Cerebellar cortex (tissue), 1 donor: ENCODE measurements around the gene CANT1.
"Not testable (repeated sequence)": the region's sequence is repeated elsewhere in the genome, so short reads cannot be mapped to it uniquely, and the experiment has no call there.

Experiments
- DNase-seq: peaks from one replicate; pipeline ENCODE4 v3.0.0-alpha.2; 2015; ENCODE audit warnings: low spot score

Gene CANT1

DNA sequence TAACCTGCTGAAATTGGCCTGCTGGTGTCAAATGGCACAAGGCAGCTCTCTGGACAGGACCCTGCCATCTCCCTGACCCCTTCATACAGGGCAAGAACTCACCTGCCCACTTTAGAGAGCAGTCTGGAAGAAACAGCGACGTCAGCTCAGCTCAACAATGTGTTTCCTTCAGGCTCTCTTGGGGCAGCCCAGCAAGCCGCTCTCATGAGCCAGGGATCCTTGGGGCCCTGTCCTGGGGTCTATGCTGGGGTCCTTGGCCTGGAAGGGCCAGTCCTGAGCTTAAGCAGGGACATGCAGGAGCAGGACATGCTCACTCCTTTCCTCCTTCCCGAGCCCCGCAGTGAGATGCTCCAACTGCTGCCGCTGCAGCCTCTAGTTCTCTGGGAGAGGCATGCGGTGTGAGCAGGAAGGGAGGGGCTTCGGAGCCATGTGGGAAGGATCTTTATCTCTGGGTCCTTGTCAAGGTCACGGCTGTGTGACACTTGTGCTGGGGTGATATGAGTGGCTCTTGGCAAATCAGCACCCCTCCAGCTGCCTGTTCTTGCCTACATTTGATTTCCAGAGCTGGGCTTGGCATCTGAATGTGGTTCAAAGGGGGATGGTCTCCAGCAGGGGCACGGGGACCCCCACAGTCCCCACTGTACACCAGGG lies 17.8 kb upstream of the CANT1 start:
- DNase-seq = no peak

DNA sequence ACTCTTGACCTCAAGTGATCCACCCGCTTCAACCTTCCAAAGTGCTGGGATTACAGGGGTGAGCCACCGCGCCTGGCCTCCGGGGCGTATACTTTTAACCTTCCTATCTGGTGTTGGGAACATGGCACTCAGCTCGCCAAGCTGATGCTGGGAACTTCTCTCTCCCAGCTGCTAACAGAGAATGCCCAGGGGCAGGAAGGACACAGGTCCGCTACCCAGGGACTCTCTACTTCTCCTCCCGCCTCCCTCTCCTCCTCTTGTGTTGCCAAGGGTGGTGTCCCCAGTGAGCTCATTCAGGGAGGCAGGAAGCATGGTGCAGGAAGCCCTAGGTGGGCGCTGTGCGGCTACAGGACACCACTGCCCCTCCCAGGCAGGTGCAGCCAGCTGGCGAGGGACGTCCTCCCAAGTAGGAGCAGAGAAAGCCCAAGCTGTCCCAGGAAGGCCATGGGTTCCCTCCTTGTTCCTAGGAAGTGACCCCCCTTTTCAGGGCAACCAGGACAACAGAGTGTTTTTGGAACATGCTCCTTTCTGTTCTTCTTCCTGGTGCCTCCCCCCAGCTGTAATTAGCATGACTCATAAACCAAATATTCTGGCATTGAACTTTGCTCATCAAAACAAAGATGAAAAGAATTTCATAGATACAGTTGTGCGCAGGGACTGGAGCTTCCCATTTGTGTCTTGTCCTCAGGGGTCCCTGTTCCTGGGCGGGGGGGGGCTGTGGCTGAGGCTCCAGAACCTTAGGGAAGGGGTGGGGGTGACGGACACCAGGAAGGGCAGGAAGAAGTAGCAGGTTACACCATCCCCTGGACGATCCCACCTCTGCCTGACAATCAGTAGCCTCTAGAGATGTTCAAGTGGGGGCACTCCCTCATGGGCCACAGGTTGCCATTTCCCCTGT lies 17.1 kb upstream of the CANT1 start:
- DNase-seq = no peak

DNA sequence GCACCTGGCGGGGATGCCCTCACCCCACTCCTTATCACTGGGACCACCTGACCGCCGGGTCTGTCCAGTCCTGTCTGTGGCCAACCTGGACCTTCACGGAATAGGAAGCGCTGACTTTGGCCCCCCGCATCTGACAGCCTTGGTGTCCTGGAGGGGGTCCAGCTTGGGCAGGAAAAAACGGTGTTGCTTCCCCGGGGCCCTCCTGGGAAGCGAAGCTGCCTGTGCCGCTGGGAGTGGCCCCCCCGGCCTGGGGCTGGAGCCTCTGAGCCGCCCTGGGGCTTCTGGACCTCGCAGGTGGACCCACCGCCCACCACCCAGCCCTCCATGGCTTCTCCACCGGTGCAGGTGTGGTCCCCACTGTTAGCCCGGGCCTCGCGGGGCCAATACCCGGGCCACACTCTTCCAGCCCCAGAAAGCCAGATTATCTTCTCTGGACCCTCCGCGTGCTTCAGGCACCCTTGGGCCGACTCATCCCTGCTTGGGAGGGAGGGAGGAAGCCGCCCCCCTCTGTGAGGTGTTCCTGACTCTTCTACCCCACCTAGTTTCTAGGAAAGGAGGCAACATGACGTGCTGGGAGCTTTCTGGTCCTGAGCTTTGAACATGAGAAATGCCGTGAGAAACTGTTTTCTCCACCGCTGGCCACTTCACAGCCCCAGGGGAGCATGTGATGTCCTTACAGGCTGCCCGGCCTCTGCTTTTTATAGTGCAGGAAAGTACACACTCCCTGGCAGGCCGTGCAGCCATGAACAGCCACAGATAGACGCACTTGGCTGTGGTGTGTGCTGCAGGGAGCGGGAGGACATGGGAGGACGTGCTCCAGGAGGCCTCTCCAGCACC lies 15.6 kb upstream of the CANT1 start:
- DNase-seq = no peak

DNA sequence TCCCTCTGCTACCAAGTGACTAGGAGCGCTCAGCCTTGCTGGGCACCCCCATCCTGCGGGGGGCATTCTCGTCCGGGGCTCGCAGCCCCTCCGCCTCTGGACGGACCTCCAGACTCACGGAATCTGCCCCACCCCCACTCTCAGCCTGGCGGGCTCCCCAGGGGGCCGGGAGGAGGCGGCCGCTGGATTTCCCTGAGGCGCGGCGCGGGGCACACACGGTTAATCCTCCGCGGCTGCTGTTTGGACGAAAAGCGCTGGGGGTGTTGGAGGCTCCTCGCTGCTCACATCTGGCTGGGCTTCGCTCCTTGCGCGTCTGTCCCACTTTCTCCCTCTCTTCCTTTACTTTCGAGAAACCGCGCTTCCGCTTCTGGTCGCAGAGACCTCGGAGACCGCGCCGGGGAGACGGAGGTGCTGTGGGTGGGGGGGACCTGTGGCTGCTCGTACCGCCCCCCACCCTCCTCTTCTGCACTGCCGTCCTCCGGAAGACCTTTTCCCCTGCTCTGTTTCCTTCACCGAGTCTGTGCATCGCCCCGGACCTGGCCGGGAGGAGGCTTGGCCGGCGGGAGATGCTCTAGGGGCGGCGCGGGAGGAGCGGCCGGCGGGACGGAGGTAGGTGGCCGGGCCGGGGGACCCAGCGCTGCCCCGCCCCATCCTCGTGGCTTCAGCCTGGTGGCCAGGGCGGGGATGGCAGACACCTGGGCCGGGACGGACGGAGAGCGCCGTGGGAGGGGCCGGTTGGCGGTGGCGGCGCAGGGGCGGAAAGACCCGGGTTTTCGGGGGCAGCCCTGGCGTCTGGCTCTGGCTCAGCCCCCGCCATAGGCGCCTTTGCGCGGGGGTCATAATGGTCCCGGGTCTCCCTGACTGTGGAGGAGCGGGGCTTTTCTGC lies 14.6 kb upstream of the CANT1 start, which contains the start of gene C1QTNF1:
C1QTNF1 (plus strand) TSS at position 284 of the 886 bp plus-strand sequence. CDS start 19,800 bp downstream, outside the sequence.
- DNase-seq = no peak

DNA sequence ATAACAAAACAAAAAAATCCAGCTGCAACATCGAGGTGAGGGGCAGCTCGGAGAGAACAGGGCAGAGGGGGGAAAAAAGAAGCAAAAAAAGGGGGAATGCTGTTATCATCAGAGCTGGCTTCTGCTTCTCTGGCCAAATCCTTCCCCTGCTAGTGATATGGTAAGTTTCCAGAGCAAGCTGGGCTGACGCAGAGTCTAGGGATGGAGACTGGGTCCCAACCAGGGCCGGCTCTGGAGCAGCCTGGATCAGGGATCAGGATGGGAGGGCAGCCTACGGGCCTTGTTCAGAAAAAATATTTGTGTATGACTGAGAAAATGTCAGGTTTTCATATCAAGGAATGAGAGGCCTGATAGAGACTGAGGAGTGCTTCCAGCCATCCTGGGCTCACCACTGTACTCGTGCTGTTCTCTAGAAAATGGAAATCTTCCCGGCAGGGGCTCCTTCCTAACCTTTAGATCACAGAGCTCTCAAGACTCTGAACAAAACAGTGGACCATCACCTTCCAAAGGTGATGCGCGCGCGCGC lies 13.7 kb upstream of the CANT1 start:
- no peak for DNase-seq

DNA sequence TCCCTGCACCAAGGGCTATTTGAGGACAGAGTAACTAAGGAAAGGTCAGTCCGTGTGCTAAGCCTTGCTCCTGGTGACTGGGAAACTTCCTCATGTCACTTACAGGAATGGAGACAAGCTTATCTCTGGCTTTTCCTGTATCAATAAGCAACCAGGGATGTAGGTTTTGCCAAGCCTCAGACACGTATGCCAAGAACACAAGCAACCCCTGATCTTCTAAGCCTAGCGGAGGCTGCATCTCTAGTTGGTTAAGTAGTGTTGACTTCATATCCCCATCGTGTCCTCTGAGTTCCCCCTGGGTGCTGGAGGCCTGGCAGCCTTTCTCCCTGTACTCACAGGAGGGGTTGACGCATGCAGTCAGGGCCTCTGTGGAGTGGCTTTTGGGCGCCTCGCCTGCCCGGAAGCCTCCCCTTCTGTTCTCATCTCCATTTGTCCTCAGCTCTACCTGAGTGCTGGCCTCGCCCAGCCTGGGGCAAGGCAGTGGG lies 13.0 kb upstream of the CANT1 start:
- DNase-seq = no peak

DNA sequence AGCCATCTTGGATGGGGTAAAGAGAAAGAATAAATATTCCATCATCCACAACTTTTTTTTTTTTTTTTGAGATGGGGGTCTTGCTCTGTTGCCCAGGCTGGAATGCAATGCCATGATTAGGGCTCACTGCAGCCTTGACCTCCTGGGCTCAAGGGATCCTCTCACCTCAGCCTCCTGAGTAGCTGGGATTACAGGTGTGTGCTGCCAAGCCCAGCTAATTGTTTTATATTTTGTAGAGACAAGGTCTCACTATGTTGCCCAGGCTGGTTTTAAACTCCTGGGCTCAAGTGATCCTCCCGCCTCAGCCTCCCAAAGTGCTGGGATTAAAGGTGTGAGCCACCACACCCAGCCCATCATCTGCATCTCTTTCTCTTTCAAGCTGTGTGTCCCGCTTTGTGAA lies 12.4 kb upstream of the CANT1 start:
- DNase-seq = not testable (repeated sequence)

DNA sequence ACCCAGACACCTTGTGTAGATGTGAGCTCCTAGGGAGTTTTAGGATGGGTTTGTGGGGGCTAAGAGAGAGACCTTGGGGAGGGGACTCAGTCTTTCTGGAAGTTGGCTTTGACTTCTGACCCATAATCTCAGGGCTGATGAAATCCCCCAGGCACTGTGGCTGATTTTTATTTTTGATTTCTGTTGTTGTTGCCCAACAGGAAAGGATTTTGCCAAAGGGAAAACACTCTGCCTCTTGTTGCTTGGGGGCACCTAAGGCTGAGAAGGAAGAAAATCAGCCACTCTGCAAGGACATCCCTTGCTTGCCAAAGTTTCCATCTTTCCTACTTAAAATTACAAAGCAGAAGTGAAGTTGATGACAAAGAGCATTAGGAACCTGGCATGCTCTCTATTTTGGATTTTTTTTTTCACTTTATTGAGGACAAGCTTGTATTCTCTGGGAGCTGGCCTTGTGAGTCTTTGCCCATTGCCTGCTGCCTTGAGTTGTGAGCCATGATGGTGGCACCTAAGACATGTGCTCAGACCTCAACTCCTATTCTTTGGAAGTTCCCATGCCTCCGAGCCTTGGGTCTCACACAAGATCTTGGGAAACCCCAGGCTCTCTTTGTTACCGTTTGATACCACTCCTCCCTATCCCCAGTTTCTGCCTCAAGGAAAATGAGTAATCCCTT lies 11.2 kb upstream of the CANT1 start:
- no peak for DNase-seq

DNA sequence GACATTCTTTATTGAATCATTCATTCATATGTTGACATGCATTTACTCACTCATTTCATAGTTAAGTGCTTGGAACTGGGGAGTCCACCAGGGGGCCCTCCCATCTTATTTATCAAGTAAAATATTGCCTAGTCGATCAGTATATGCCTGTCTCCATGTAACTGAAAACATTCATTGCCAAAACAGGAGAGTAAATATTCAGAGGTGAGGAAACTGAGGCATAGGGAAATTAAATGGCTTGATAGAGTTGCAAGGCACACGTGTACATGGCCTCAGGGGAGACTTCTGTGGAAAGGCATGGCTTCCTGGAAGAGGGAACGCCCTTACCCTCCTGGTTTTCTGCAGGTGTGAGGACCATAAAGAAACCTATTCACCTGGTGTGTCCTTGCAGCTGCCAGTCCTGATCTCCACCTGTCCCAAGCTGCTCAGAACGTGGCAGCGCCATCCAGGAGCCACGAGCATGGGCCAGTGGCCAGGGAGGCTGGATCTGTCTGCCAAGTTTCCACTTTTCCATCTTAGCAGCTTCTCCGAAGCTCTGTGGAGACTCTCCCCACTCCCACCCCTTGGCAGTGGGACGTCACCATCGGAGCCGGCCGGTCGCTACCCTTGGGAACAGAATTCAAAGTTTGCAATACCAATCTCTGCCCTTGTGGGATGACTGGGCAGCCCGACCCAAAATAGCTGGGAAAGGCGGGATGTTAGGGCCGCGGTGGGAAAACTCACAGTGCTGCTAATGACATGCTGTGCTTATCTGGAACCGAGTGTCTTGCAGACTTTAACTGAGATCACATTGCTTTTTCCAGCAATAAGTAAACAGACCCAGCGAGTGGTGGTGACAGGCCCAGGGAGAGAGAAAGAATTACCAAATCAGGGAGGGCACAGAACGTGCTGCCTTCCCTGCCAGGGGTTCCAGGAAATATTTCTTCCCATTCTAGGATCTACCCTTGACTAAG lies 10.3 kb upstream of the CANT1 start:
- peak; percentile 54 for DNase-seq

DNA sequence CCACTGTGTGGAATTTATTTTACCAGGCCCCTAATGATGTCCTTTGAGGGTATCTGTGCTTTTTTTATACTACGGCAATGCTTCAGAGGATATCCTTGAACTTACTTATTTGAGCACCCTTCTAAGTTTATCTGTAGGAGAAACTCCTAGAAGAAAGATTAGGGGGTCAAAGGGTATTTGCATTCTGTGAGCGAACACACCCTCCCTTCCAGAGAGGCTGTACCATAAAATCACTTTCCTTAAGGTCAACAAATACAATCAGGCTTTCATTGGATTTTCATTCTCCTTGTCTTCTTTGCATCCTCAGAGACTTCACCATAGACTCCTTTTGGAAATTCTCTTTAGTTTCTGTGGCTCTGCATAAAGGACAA lies 9.7 kb upstream of the CANT1 start:
- no peak for DNase-seq

DNA sequence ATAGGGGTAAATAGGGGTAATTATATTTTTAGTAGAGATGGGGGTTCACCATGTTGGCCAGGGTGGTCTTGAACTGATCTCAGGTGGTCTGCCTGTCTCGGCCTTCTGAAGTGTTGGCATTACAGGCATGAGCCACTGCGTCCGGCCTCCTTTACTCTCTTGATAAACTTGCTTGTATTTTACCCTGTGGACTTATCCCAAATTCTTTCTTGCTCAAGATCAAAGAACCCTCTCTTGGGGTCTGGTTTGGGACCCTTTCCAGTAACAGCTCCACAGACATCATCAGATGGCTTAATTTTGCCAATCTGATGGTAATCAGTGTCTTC lies 8.8 kb upstream of the CANT1 start:
- DNase-seq = no peak

DNA sequence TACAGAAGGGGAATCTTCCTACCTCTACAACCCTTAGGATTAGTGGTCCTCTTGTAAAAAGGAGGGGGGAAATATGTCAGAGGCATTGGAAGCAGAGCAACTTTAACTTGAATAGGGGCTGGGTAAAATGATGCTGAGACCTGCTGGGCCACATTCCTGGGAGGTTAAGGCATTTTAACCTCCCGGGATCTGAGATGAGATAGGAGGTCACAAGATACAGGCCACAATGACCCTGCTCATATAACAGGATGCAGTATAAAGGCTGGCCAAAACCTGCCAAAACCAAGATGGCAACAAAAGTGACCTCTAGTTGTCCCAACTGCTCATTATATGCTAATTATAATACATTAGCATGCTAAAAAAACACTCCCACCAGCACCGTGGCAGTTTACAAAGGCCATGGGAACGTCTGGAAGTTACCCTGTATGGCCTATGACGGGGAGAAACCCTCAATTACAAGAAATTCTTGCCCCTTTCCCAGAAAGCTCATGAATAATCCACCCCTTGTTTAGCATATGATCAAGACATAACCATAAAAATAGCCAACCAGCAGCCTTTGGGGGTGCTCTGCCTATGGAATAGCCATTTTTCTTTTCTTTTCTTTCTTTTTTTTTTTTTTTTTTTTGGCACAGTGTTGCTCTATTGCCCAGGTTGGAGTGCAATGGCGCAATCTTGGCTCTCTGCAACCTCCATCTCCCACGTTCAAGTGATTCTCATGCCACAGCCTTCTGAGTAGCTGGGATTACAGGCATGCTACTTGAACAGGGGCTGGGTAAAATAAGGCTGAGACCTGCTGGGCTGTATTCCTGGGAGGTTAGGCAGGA lies 8.2 kb upstream of the CANT1 start:
- no peak for DNase-seq

DNA sequence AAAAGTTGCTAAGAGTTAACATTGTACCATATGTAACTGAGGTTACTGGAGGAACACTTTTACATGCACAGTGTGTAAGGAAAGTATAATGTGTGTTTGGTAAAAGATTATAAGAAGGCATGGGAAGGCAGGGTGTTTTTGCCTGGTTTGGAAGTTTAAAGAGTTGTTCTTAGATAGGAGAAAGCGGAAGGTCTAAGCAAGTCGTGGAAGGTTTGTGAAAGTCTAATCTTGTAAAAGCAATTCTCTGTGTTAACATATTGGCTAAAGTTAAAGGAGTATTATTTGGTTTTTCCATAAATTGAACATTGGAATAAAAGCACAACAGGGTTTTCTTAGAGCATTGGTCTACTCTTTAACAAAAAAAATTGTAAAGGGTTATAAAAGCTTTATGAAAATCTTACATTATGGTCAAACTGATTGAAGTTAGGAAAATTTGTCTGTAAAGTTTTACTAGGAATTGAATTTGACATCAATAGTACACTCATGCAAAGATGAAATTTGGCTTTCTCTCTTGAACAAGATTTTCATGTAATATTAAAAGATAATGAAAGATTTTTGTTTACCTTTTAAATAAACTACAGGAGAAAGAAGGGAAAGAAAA lies 4.7 kb upstream of the CANT1 start:
- no peak for DNase-seq

DNA sequence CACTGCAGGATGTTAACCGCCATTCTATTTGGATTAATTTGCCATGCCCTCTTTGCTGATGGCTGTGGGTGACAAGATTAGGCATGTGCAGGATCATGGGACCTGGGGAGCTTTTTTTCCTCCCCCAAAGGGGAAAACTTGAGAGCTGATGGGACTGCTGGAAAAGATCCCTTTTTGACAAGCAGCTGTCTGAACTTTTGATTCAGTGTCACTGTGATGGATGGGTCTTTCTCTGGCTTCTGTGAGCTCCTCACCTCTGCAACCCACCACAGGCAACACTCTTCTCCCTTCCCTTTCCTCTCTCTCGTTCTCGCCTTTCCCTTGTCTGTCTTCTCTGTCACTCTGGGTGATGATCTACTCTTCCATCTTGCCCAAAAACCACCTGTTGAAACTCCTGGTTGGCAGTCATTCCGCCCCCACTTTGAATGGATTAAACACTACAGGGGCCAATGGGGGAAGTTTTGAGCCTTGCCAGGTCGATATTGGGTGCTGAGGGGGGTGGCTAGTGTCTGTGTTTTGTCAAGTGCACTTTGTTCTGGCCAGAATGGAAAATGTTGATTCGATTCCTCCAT lies 3.1 kb upstream of the CANT1 start:
- no peak for DNase-seq

DNA sequence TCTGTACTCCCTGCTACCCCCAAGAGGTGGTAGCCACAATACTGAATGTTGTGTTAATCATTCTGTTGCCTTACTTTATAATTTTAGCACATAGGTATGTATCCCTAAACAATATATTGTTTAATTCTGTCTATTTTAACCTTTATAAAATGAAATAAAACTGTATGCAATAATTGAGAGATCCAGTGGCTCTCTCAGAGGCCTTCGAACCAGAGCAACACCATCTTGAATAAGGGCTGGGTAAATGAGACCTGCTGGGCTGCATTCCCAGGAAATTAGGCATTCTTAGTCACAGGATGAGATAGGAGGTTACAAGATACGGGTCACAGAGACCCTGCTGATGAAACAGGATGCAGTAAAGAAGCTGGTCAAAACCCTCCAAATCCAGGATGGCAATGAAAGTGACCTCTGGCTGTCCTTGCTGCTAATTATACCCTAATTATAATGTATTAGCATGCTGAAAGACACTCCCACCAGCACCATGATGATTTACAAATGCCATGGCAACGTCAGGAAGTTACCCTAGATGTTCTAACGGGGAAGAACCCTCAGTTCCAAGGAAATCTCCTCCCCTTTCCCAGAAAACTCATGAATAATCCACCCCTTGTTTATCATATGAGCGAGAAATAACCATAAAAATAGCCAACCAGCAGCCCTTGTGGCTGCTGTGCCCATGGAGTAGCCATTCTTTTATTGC lies 2.0 kb upstream of the CANT1 start:
- no peak for DNase-seq

DNA sequence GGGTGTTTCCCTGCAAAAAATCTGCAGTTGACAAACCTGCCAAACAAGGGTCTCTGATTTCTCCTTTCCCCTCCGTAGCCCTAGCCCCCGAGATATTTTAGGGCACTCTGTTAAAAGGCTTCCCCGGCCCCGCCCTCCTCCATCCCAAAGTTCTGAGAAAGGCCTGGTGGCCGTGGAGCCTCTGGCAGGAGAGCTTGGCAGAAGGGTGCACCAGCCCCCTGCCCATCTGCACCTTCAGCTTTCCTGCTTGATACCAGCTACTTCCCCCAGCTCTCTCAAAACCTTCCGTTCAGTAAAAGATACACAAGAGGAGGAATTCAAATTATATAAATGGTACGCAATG lies 711 bp upstream of the CANT1 start:
- no peak for DNase-seq

DNA sequence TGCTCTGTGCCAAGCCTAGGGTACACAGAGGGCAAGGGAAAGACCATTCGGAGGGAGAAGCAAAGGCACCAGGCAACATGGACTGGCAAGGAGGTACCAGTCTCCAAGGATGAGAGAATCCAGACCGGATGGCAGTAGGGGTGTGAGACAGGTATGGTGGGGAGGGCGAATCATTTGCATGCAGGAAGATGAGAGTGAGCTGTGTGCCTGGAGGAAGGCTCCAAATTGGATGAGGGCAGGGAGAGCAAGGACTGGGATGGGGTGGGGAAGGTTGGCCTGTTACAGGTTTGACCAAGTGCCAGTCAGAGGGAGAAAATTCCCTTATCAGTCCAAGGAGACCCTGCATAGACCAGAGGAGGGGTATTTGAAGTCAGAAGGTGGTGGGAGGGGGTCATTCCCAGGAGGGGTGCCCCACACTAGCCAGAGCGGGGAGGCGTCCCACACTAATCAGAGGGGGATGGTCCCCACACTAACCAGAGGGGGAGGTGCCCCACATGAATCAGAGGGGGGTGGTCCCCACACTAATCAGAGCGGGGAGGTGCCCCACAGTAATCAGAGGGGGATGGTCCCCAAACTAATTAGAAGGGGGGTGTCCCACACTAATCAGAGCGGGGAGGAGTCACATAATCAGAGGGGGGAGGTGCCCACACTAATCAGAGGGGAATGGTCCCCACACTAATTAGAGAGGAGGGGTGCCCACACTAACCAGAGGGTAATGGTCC lies 737 bp downstream of the CANT1 start:
- no peak for DNase-seq
